Endothelial cell of umbilical vein (primary cell): Measurements from ENCODE around the gene DNAH10. TPM values are rescaled to one million over a fixed set of nuclear protein-coding genes. Genes with fewer than 3 reads are reported as not detected.

Source experiments
- BruUV-seq: library from RNA; stranded (reverse); fragments of 400-500 nt; replicated peaks from 2 replicates; lab custom pipeline; 2021; lab: Mats Ljungman, UMichigan
- CTCF ChIA-PET: fragments of 300-600, 350-600 bp; sonication (Branson Sonifier 250); formaldehyde crosslinking; loops from one replicate; lab custom pipeline; 2021; ENCODE audit warnings: antibody characterized with exemption, inconsistent platforms; lab: Charles Lee
- POLR2A ChIA-PET: fragments of 300-600, 350-600 bp; sonication (Branson Sonifier 250); formaldehyde crosslinking; loops from one replicate; lab custom pipeline; 2021; ENCODE audit warnings: antibody characterized with exemption, inconsistent platforms; lab: Charles Lee
- DNase-seq: peaks from one replicate; pipeline ENCODE4 v3.0.0-alpha.2; 2011; ENCODE audit warnings: low read depth, low spot score
- FAIRE-seq: peaks from 2 replicates; lab custom pipeline; 2011; peaks lifted over from hg19 to GRCh38; lab: Jason Lieb, UNC
- H2AFZ ChIP-seq: 2 replicates; pipeline ENCODE4 v1.6.0; 2012; ENCODE audit warnings: low read depth, low read length, control low read depth, inconsistent platforms
- H3K27ac ChIP-seq: 2 replicates; pipeline ENCODE4 v1.5.1; 2011; ENCODE audit warnings: low read depth, mild to moderate bottlenecking, control low read depth, low read length, moderate library complexity; ENCODE audit not compliant: insufficient read depth
- H3K27me3 ChIP-seq, 2 experiments: 2 replicates each; pipeline versions ENCODE4 v1.6.0 to v1.6.1; 2011; ENCODE audit warnings: low read length in 2 of 2, mixed read lengths in 1 of 2; ENCODE audit not compliant: control insufficient read depth in 2 of 2, insufficient read depth in 2 of 2
- H3K36me3 ChIP-seq, 2 experiments: 2 replicates in 1 of 2; 3 replicates in 1 of 2; pipeline ENCODE4 v1.5.1; 2011; ENCODE audit warnings: low read length in 2 of 2, mild to moderate bottlenecking in 1 of 2, moderate library complexity in 1 of 2; ENCODE audit not compliant: control insufficient read depth in 2 of 2, insufficient read depth in 2 of 2; ENCODE audit errors: extremely low read depth in 1 of 2
- H3K4me1 ChIP-seq: 3 replicates; pipeline ENCODE4 v1.5.1; 2011; ENCODE audit warnings: mild to moderate bottlenecking, low read length; ENCODE audit not compliant: control insufficient read depth, insufficient read depth; ENCODE audit errors: extremely low read depth
- H3K4me2 ChIP-seq: 2 replicates; pipeline ENCODE4 v1.6.1; 2011; ENCODE audit warnings: low read length, control low read depth, mixed read lengths; ENCODE audit not compliant: insufficient read depth
- H3K4me3 ChIP-seq, 3 experiments: fragments of 200-600 bp in 1 of 3; sonication (generic), shearing (Covaris generic) in 1 of 3; replicated peaks in 1 of 3; 2 replicates each; pipeline ENCODE4 v1.5.1; 2011 to 2016; ENCODE audit warnings: control low read depth in 3 of 3, low read length in 3 of 3, mild to moderate bottlenecking in 2 of 3, inconsistent platforms in 1 of 3, low read depth in 1 of 3, moderate library complexity in 1 of 3; ENCODE audit not compliant: insufficient read depth in 1 of 3
- H3K79me2 ChIP-seq: 2 replicates; pipeline ENCODE4 v1.6.0; 2012; ENCODE audit warnings: low read length, inconsistent platforms; ENCODE audit not compliant: control insufficient read depth, insufficient read depth
- H3K9ac ChIP-seq: replicated peaks from 2 replicates; pipeline ENCODE3; 2011; ENCODE audit warnings: low read length, control low read depth; ENCODE audit not compliant: insufficient read depth; ENCODE audit errors: extremely low read depth
- H3K9me1 ChIP-seq: replicated peaks from 3 replicates; pipeline ENCODE4 v1.6.0; 2011; ENCODE audit warnings: mild to moderate bottlenecking, low read length; ENCODE audit not compliant: control insufficient read depth, insufficient read depth; ENCODE audit errors: extremely low read depth
- H3K9me3 ChIP-seq: replicated peaks from 2 replicates; pipeline ENCODE4 v1.5.1; 2012; ENCODE audit warnings: low read length, inconsistent platforms; ENCODE audit not compliant: control insufficient read depth, insufficient read depth
- H4K20me1 ChIP-seq: replicated peaks from 2 replicates; pipeline ENCODE3; 2011; ENCODE audit warnings: mild to moderate bottlenecking, low read length; ENCODE audit not compliant: control insufficient read depth, insufficient read depth; ENCODE audit errors: extremely low read depth
- EZH2 ChIP-seq: IDR thresholded peaks from 2 replicates; pipeline ENCODE4 v1.6.1; 2012; ENCODE audit warnings: borderline replicate concordance, low read depth, mild to moderate bottlenecking, moderate library complexity, low read length, inconsistent platforms; ENCODE audit not compliant: severe bottlenecking
- FOS ChIP-seq: IDR thresholded peaks from 2 replicates; pipeline ENCODE4 v1.6.1; 2011; ENCODE audit warnings: mild to moderate bottlenecking, low read length, moderate library complexity, borderline replicate concordance; ENCODE audit not compliant: insufficient read depth
- GATA2 ChIP-seq: IDR thresholded peaks from 2 replicates; pipeline ENCODE4 v1.7.0; 2011; ENCODE audit warnings: low read depth, mild to moderate bottlenecking, moderate library complexity, mixed read lengths, low read length; ENCODE audit not compliant: insufficient read length, insufficient read depth
- JUN ChIP-seq: IDR thresholded peaks from 2 replicates; pipeline ENCODE4 v1.6.1; 2011; ENCODE audit warnings: borderline replicate concordance, low read depth; ENCODE audit not compliant: insufficient read length, insufficient read depth
- MYC ChIP-seq: IDR thresholded peaks from one replicate; pipeline ENCODE4 v1.6.1; 2011; ENCODE audit warnings: mild to moderate bottlenecking, low read depth, low read length
- POLR2A ChIP-seq: IDR thresholded peaks from 2 replicates; pipeline ENCODE4 v1.6.1; 2012; ENCODE audit warnings: low read depth, mild to moderate bottlenecking, control low read depth, low read length
- POLR2AphosphoS5 ChIP-seq: IDR thresholded peaks from 2 replicates; pipeline ENCODE4 v1.6.1; 2012; ENCODE audit warnings: low read depth, mild to moderate bottlenecking, control low read depth, low read length, moderate library complexity; ENCODE audit not compliant: insufficient read depth
- dilution Hi-C: fragments of 300-500 bp; cut with MboI; formaldehyde crosslinking; loops from one replicate; pipeline ENCODE4 v1.15.0; 2019; ENCODE audit warnings: low sequenced_read_pairs; ENCODE audit not compliant: extremely low pct_ligation_motif_present
- intact Hi-C: fragments of 100-400 bp; cut with micrococcal nuclease; formaldehyde crosslinking; loops from one replicate; pipeline ENCODE4 v1.10.0; 2022
- polyA plus RNA-seq, 4 experiments: library from polyadenylated mRNA; depleted of rRNA in 3 of 4; stranded (reverse) in 3 of 4; unstranded in 1 of 4; fragments of >200 nt; gene quantifications; 2 replicates each; pipeline versions ENCODE4 v1.2.1 to v1.2.3, GENCODE V29; 2011 to 2012; ENCODE audit warnings: missing spikeins in 1 of 4
- total RNA-seq: library from RNA; stranded (reverse); gene quantifications from 2 replicates; pipeline ENCODE4 v1.2.3, GENCODE V29; 2021
- TF ChIP-seq, protein P1 (sequence below), 2 donors: IDR thresholded peaks; 1 replicate in 1 of 2; 2 replicates in 1 of 2; pipeline ENCODE4 v1.5.1; 2011; ENCODE audit warnings: low read length in 2 of 2, mild to moderate bottlenecking in 2 of 2, moderate library complexity in 2 of 2, control low read depth in 1 of 2, inconsistent platforms in 1 of 2, low read depth in 1 of 2; ENCODE audit not compliant: insufficient read depth in 1 of 2; ENCODE audit errors: extremely low read depth in 1 of 2
- TF ChIP-seq, protein P2 (sequence below): IDR thresholded peaks from 2 replicates; pipeline ENCODE4 v1.6.1; 2011; ENCODE audit not compliant: insufficient read depth, insufficient read length

The DNAH10 gene
- total and polyA plus RNA-seq, 2 donors (not counting 3 experiments of a cell fraction or from before 2014, with no cell fraction given), result 0.04 to 0.31 TPM

DNA sequence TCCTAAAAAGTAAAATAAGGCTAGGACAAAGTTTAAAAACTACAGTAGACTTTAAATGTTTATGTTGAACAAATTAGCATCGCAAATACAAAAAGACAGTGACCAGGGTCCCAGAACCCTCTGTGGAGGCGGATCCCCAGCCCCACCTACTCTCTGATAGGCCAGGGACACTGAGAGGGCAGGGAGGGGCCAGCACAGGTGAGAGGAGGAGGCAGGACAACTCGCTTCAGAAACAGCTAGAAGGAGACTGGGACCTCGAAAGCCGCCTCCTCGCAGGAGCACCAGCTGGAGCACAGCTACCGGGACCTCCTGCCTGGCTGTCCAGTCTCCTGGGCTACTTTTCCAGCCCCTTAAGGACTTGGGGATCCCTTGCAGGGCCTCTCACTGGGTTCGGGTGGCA, 992 bp downstream of the DNAH10 start:
- Histone ChIP-seq H3K4me3 (no peak overlapping the region), H3K4me1 (peaks cover 9% of the 10 kb centered on the region), H3K27me3 (peaks cover 4 to 18% of the 10 kb centered on the region in 2 experiments), H3K9me1 (no peaks in the 10 kb centered on the region), H3K27ac (no peak overlapping the region), H2AFZ (no peak overlapping the region), H3K9me3 (no peaks in the 10 kb centered on the region), H3K4me2 (no peak overlapping the region), H3K9ac (no peak overlapping the region), H3K79me2 (no peaks in the 10 kb centered on the region), H3K36me3 (no peaks in the 10 kb centered on the region), H4K20me1 (no peaks in the 10 kb centered on the region)
- ChIA-PET POLR2A (no interaction called here), CTCF (no interaction called here)
- BruUV-seq, result no TSS peak
- dilution Hi-C loops (no loop called here), intact Hi-C loops (no loop called here)
- FAIRE-seq (no peak), DNase-seq (no peak)
- TF ChIP-seq POLR2AphosphoS5 (no peak), FOS (no peak), EZH2 (no peak), JUN (no peak), GATA2 (no peak), MYC (no peak), POLR2A (no peak)
- TF ChIP-seq, protein P1, sequence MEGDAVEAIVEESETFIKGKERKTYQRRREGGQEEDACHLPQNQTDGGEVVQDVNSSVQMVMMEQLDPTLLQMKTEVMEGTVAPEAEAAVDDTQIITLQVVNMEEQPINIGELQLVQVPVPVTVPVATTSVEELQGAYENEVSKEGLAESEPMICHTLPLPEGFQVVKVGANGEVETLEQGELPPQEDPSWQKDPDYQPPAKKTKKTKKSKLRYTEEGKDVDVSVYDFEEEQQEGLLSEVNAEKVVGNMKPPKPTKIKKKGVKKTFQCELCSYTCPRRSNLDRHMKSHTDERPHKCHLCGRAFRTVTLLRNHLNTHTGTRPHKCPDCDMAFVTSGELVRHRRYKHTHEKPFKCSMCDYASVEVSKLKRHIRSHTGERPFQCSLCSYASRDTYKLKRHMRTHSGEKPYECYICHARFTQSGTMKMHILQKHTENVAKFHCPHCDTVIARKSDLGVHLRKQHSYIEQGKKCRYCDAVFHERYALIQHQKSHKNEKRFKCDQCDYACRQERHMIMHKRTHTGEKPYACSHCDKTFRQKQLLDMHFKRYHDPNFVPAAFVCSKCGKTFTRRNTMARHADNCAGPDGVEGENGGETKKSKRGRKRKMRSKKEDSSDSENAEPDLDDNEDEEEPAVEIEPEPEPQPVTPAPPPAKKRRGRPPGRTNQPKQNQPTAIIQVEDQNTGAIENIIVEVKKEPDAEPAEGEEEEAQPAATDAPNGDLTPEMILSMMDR (IDR thresholded peaks at IDR 0.05; ENCODE audit: extremely low read depth in 1 of 2, insufficient read depth in 1 of 2, low read depth in 1 of 2, low read length in 2 of 2), result no peak
- TF ChIP-seq, protein P2, sequence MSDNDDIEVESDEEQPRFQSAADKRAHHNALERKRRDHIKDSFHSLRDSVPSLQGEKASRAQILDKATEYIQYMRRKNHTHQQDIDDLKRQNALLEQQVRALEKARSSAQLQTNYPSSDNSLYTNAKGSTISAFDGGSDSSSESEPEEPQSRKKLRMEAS, result no peak
